HG02973 (cell line): ENCODE results near the gene FCER1G.

ENCODE experiments used
- ATAC-seq: cut with Tn5 transposase; IDR thresholded peaks from one replicate; pipeline ENCODE4 v1.9.1; 2021; ENCODE audit warnings: moderate library complexity; ENCODE audit not compliant: unreplicated experiment

The FCER1G gene

DNA sequence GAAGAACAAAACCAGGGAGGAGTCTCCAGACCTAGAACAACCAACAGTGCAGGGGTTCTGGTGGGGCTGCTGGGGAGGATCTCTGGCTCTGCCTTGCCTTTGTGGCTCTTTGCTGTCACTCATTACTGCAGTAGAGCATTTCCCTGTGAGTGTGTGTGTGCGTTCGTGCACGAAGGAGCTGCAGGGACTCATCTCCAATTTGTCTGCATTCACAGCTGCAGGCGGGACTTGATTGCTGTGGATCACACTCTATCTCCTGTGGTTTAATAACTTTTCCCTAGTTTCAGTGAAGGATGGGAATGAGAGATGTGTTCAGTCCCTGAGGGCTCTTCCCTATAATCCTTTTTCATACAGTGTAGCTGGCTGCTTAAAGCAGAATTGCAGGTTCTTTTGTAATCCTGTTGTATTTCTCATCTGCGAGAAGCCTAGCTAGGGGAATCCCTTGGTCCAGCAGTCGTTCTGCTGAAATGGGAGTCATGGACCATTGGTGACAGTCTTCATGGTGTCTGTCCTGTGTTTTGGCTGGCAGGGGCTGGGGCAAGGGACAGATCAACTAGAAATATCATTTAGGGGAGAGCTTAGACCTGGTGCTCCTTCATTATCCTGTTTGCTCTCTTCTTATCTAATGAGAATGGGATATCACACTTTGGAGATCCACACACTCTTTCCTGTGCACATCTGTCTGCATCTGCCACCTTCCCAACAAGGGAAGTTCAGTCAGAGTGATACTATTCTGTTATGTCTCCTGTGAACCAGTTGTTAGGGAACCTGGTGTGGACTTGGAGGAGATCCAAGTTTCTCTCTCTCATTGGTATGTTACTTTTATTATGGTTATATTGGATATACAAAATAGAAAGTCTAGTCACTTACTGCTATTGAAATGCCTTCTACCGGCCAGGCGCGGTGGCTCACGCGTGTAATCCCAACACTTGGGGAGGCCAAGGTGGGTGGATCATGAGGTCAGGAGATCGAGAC is 46.5 kb downstream of the FCER1G start:
- ATAC-seq, result no peak

DNA sequence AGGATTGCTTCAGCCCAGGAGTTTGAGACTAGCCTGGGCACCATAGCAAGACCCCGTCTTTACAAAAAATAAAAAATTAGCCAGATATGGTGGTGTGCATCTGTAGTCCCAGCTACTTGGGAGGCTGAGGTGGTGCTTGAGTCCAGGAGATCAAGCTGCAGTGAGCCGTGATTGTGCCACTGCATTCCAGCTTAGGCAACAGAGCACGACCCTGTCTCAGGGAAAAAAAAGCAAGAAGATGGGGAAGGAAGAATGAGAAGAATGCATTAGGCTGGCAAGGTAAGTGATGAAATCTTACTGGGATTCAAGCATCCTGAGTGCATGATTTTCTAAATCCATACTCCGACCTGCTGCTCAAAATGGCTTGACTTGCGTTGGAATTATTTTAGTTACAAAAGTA is 50.2 kb downstream of the FCER1G start:
- no peak for ATAC-seq

DNA sequence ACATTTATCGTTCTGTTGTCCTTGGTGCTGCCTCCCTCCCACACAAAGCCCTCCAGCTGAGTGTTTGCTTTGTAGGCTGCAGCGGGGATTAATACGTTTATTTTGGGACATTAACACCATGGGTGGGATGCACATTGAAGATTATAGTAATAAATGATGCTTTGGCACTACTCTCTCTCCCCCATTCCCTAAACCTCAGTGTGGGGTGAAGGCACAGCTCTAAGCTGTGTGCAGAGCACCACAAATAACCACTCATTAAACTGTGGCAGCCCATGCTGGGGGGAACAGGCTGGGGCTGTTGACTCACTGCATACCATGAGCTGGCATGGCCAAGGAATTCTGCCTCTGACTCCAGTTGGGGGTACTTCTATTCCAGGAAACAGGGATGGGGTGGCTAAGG is 51.1 kb downstream of the FCER1G start:
- no peak for ATAC-seq

- no peak for ATAC-seq
Observed at GRCh38 chr1:161266836-161267235, 51.7 kb downstream of the FCER1G start.

DNA sequence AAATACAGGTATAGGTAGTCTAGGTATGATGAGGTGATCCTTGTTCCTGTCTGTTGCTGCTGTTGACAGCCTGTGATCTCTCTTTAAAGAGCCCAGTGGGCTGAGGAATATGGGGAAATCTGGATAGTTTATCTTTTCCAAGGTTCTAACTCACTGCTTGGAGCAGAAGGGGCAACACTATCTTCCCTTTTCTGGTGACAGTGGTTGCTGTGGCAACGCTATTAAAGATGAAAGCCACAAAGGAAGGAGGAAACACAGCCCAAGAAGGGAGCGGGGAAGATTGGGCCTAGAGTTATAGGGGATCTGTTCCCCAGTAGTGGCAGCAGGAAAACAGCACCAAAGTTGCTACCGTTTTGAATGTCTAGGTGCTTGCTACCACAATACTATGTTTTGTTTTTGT is 52.2 kb downstream of the FCER1G start:
- ATAC-seq, result no peak
